D721Med (cell line): ENCODE data around the gene PIP5K1B.

Experiments used
- DNase-seq: peaks from one replicate; pipeline ENCODE4 v3.0.0; 2011; ENCODE audit warnings: low spot score; ENCODE audit not compliant: insufficient read length
- FAIRE-seq: peaks from 2 replicates; lab custom pipeline; 2011; peaks lifted over from hg19 to GRCh38; lab: Jason Lieb, UNC
- CTCF ChIP-seq: IDR thresholded peaks from 2 replicates; pipeline ENCODE4 v1.5.1; 2012; ENCODE audit warnings: mild to moderate bottlenecking, control low read depth; ENCODE audit not compliant: insufficient read depth; ENCODE audit errors: missing control alignments

Gene PIP5K1B

GRCh38 chr9:68732405-68733020 is 27.5 kb downstream of the PIP5K1B start:
- DNase-seq (no peak), FAIRE-seq (no peak)
- TF ChIP-seq CTCF: no peak

- DNase-seq (no peak), FAIRE-seq (no peak)
- TF ChIP-seq CTCF: no peak
Measured at GRCh38 chr9:68733021-68733405, 28.0 kb downstream of the PIP5K1B start.

GRCh38 chr9:68738358-68738757 is 33.3 kb downstream of the PIP5K1B start:
- no peak for TF ChIP-seq CTCF
- DNase-seq (no peak), FAIRE-seq (no peak)

GRCh38 chr9:68739621-68740174 is 34.7 kb downstream of the PIP5K1B start:
- TF ChIP-seq CTCF: no peak
- no peak for DNase-seq
- no peak for FAIRE-seq

- no peak for TF ChIP-seq CTCF
- DNase-seq (no peak), FAIRE-seq (no peak)
Measured at GRCh38 chr9:68740561-68740960, 35.5 kb downstream of the PIP5K1B start.

DNA sequence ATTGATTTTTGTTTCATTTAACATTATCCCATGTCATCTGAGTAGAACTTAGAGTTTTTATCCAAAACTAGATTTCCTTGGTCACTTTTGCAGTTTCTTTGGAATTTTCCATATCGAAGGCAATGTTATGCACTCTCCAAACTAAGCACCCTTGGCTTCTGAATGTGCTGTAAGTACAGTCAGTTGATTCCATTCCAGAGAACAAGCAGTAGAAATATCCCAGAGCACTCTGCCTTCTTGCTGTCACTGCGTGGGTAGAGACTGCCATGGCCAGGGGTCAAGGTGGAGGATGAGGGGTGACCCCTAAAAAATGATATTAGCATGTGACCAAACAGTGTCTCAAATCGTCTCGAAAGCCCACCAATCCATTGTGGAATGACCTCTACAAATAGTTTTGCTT is 36.2 kb downstream of the PIP5K1B start:
- FAIRE-seq: no peak
- TF ChIP-seq CTCF: no peak
- DNase-seq: no peak

DNA sequence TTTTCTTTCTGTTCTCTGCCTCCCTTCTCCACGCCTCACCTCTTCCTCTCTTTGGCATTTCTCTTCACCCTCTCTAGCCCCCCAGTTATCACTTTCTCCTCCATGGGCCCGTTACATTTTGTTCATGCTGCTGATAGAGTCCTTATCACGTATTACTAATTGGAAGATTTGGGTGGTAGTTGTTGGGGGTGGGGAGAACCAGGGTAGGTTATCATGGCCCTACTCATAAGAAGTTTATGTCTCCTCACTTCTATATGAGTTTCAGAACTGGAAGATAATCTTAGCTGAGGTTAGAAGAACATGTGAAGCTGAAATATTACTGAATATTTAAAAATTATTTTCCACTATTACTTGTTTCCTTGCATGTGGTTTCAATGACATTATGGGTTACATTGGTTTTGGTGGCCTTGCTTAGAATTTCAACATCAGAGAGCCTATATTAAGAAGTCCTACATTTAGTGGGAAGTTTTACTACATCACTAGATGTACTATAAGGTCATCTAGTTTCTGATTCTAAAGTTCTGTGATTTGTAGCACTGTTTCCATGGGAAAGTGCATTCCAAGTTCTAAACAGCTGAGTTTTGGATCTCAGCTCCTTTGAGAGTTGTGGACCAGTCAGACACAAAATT is 36.8 kb downstream of the PIP5K1B start:
- DNase-seq (no peak), FAIRE-seq (no peak)
- TF ChIP-seq CTCF: no peak
